Right lung (tissue), 10 donors: ENCODE results near the gene CUL4A. TPM values are rescaled to one million over a fixed set of nuclear protein-coding genes. Genes with fewer than 3 reads are reported as not detected.
A peak's percentile ranks its signal among the peaks of the same experiment; 100 is the strongest.
"Not testable (repeated sequence)": the region's sequence is repeated elsewhere in the genome, so short reads cannot be mapped to it uniquely, and the experiment has no call there.

Source experiments
- DNase-seq, 2 donors: peaks; one replicate each; pipeline ENCODE4 v3.0.0-alpha.2; 2013
- long read RNA-seq, 8 donors: transcript quantifications; one replicate each; lab custom pipeline, GENCODE V29; 2026
- polyA plus RNA-seq, 5 donors: library from polyadenylated mRNA; unstranded; fragments of 120-200 nt; gene quantifications; one replicate each; pipeline versions ENCODE4 v1.2.1 to v1.2.3, GENCODE V29; 2013; ENCODE audit warnings: inconsistent platforms in 1 of 5, low replicate concordance in 1 of 5; ENCODE audit not compliant: insufficient read length in 5 of 5, insufficient read depth in 1 of 5

Gene CUL4A
- polyA plus RNA-seq = 10 to 100 TPM; 72.9 to 92.7 (median 85.5) TPM
- long read RNA-seq, donor 1, transcript CUL4A-202 (20 exons, 2,364 nt) = major isoform, 13 of 53 reads
- long read RNA-seq, donor 1, partial matches to known transcripts = 17 of 53 reads
- long read RNA-seq, donor 1, other reads (novel, unspliced or antisense) = 22 of 53 reads
- long read RNA-seq, donor 2, transcript CUL4A-202 (20 exons, 2,364 nt) = major isoform, 8 of 8 reads
- long read RNA-seq, donor 2, partial matches to known transcripts = 0 of 8 reads
- long read RNA-seq, donor 2, other reads (novel, unspliced or antisense) = 0 of 8 reads
- long read RNA-seq, donor 3, transcript CUL4A-202 (20 exons, 2,364 nt) = major isoform, 7 of 23 reads
- long read RNA-seq, donor 3, partial matches to known transcripts = 14 of 23 reads
- long read RNA-seq, donor 3, other reads (novel, unspliced or antisense) = 0 of 23 reads
- long read RNA-seq, donor 4, partial matches to known transcripts = 0 of 4 reads
- long read RNA-seq, donor 4, other reads (novel, unspliced or antisense) = 0 of 4 reads
- long read RNA-seq, donor 5, transcript CUL4A-202 (20 exons, 2,364 nt) = major isoform, 5 of 5 reads
- long read RNA-seq, donor 5, partial matches to known transcripts = 0 of 5 reads
- long read RNA-seq, donor 5, other reads (novel, unspliced or antisense) = 0 of 5 reads
- long read RNA-seq, donor 6, transcript CUL4A-202 (20 exons, 2,364 nt) = major isoform, 13 of 15 reads
- long read RNA-seq, donor 6, partial matches to known transcripts = 0 of 15 reads
- long read RNA-seq, donor 6, other reads (novel, unspliced or antisense) = 0 of 15 reads
- long read RNA-seq, donor 7, transcript CUL4A-202 (20 exons, 2,364 nt) = major isoform, 9 of 14 reads
- long read RNA-seq, donor 7, partial matches to known transcripts = 5 of 14 reads
- long read RNA-seq, donor 7, other reads (novel, unspliced or antisense) = 0 of 14 reads
- long read RNA-seq, donor 8, partial matches to known transcripts = 0 of 3 reads
- long read RNA-seq, donor 8, other reads (novel, unspliced or antisense) = 0 of 3 reads

DNA sequence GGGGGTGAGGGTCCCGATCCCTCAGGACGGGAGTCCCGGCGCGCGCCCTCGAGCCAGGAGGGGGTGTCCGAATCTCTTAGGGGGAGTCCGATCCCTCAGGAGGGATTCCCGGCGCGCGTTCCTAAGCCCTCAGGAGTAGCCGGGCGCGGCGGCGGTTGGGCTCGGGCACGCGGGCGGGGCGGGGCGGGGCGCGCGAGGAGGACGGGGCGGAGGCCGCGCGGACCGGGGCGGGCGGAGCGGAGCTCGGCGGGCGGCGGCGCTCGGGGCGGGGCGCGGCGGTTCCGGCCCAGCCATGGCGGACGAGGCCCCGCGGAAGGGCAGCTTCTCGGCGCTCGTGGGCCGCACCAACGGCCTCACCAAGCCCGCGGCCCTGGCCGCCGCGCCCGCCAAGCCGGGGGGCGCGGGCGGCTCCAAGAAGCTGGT is at the start of gene CUL4A:
Gene CUL4A, plus strand, starts transcription at position 278 of the 423 bp plus-strand sequence. Its CDS starts 15 bp downstream, at position 293.
- DNase-seq = peak in 1 of 2 donors; percentile 65

DNA sequence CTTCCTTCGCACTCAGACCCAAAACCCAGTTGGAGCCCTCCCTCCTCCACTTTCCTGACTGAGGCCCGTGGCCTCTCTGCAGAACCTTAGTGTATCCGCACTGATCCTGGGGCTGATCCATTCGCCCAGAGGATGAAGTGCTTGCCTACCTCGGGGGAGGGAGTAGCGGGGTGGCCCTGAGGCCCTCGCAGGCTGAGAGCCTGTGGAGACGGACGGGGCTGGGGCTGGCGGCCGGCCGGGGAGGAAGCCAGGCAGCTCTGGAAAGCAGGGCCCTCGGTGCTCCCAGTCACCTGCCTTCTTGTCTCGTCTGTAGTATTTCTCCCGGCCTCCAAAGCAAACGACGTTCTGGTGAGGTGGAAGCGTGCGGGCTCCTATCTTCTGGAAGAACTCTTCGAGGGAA is 49.7 kb upstream of the CUL4A start:
- DNase-seq = no peak

DNA sequence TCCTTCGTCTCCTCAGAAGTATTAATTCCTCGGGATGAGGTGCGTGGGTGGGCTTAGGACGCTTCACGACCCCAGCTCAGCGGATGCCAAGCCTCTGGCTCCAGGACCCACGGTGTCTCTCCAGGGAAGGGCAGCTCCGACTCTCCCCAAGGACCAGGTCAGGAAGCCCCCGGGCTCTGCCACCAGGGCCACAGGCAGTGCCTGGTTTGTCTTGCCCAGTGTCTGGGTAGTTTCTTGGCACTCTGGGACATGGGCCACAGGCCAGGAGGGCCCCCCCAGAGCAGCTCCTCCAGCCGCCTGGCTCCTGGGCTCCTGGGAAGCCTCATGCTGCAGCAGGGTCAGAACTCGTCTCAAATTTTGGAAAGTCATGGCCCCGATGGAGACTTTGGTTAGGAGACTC is 48.4 kb upstream of the CUL4A start:
- no peak for DNase-seq

DNA sequence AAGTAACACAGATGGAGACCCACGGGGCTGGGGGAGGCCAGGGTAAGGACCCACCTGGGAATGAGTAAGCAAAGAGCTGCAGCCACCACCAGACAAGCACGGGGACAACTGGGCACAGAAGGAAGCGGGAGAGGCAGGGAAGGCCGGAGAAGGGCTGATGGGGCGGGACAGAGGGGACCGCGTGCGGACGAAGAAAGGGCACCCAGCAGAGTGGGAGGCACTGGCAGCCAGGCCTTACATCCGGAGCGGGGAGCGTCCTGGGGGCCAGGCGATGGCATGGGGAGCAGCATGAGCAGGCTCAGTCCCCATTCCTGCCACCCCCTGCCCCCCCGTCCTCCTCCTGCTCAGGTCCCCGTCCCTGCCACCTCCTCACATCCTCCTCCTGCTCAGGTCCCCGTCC is 48.0 kb upstream of the CUL4A start:
- DNase-seq = no peak

DNA sequence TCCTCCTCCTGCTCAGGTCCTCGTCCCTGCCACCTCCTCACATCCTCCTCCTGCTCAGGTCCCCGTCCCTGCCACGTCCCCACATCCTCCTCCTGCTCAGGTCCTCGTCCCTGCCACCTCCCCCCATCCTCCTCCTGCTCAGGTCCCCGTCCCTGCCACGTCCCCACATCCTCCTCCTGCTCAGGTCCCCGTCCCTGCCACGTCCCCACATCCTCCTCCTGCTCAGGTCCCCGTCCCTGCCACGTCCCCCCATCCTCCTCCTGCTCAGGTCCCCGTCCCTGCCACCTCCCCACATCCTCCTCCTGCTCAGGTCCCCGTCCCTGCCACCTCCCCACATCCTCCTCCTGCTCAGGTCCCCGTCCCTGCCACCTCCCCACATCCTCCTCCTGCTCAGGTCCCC is 47.4 kb upstream of the CUL4A start:
- DNase-seq = not testable (repeated sequence)

DNA sequence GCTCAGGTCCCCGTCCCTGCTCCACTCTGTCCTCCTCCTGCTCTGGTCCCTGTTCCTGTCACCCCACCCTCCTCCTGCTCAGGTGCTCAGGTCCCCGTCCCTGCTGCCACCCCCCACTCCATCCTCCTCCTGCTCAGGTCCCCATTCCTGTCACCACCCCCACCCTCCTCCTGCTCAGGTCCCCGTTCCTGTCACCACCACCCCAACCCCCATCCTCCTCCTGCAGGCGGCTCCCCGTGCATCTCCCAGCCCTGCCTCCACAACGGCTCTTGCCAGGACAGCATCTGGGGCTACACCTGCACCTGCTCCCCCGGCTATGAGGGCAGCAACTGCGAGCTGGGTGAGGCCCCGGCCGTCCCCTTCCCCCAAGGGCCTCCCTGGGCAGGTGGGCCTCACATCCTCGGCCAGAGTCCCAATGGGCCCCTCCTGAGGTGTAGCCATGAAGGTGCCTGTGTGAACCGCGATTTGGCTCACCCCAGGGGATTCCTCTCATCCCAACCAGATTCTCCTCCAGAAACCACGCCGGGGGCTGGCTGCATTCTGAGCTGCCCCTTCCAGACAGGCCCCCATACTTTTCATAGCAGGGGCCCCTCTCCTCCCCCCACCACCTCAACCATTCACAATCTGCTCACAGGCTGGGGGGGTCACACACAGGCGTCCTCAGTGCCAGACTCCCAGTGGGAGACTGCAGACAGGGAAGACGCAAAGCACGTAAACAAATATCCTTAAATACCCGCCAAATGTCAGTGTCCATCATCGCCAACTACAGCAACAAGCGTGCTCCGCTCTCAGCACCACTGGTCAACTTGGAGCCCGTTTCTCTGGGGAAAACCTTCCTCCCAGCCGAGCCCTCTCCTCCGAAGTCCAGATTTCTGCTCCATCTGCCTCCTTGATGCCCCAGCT is 46.4 kb upstream of the CUL4A start:
- DNase-seq = no peak

DNA sequence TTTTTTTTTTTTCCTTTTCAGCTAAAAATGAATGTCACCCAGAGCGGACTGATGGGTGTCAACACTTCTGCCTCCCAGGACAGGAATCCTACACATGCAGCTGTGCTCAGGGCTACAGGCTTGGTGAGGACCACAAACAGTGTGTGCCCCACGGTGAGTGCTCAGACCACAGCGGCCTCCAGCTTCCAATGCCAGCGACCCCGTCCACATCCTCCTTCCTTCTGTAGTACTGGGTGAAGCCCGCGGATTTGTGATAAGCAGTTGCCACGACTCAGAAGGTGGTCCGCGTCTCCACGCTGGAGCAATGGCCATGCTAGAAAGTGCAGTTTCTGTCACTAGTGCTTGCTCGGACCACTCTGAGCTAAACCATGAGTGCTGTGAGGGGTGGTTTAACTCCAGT is 44.9 kb upstream of the CUL4A start:
- DNase-seq = no peak

DNA sequence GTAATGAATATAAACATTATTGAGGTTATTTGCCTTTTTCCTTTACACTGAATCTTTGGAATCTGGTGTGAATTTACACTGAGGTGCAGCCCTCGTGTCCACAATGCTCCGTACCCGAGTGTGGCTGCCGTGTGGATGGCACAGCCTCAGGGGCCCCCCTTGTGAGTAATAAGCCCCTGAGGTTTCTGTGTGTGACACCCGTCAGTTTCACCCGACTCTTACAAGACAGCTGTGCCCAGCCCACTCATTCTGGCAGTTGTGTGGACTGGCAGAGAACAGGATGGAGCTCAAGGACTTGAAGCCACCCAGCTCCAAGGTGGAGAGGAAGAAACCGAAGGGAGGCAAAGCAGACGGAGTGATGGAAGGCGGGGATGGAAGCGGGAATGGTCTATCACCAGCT is 43.1 kb upstream of the CUL4A start:
- DNase-seq = no peak

DNA sequence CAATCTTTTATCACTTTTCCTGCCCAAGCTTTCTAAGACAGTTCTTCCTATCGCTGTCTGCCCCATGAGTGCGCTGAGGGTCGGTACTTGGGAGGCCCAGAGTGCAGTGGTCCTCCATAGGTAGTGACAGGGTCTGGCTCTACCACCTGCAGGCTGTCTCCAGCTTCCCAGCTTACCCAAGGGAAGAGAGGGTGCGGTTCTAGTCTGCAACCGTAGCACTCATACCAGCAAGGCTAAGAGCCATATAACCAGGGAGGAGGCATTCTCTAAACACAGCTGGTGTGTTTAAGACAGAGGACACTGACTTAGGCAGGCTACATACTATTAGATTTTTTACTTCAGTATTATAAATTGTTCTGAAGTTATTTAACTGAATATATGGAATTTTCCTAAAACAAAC is 42.7 kb upstream of the CUL4A start:
- DNase-seq = no peak

DNA sequence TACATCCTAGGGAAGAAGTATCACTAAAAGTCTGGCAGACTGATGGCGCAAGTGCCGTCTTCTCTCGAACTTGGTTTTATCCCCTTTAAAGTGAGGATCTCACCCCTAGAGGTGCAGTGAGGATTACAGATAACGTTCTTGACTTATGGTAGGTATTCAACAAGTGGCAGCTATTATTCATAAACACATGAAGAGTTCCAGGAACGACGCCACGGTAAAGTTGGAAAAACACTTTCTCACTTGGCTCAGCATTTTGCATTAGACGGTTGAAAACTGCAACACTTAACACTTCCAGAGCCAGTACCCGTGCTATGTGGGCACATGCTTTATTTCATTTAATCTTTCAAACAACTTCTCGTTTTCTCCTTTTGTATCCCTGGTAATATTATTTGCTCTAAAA is 42.3 kb upstream of the CUL4A start:
- no peak for DNase-seq

DNA sequence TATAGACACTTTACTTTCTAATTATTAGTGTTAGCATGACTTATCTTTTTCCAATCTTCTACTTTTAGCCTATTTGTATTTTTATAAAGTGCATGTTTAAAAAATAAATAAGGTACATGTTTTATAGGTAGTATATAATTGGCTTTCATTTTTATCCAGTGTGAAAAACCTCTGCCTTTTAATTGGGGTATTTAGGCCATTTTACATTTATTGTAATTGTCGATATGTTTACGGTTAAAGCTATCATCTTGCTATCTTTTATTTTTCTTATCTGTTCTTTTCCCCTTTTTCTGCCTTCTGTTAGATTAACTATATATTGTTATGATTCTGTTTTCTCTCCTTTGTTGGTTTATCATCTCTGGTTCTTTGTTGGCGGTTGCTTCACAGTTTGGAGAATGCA is 41.8 kb upstream of the CUL4A start:
- DNase-seq = no peak

DNA sequence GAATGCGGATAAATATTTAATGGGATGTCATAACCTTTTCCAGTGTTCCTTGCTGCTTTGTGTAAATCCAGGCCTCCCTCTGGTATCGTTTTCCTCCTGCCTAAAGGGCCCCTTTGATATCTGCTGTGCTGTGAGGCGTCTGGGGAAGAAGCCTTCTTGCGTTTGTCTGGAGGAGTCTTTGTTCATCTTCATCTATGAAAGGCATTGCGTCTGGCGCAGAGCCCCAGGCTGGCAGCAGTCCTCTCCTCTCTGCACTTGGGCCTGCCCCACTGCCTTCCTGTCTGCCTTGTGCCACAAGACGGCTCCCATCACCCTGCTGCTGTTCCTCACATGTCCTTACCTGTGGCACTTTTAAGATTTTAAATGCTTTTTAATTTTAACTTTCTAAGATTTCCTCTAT is 41.2 kb upstream of the CUL4A start:
- no peak for DNase-seq

DNA sequence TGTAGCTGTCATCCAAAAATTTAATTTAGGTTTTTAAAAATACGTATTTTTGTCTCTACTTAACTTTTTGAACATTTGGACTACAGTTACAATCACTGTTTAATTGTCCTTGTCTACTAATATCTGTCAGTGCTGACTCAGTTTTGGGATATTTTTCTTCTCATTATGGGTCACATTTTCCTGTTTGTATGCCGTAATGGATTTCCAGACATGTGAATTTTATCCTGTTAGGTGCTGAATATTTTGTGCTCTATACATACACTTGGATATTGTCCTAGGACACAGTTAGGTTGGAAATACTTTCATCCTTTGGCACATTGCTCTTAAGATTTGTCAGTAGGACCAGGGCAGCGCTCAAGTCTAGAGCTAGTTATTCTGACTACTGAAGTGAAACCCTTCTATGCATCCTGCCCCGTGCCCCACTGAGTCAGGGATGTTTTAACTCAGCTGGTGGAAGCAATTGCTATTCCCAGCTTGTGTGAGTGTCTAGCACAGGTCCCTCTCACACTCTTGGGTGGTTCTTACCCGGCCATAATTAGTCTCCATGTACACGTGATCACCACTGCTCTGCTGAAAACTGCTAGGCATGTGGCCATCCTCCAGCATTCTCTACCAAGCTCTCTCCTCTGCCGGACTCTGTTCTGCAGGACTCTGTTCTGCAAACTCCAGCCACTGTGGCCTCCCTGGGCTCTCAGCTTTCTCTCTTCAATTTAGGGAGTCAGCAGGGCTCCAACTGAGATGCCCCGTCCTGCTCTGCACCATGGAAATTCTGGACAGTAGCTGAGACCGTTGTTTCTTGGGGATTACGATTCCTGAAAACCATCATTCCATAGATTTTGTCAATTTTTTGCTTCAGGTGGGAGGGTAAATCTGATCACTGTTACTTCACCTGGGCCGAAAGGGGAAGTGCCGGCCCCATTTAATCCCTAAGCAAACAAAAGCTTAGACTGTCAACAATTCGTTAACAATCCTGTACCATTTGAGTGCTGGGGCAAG is 39.8 kb upstream of the CUL4A start:
- no peak for DNase-seq

DNA sequence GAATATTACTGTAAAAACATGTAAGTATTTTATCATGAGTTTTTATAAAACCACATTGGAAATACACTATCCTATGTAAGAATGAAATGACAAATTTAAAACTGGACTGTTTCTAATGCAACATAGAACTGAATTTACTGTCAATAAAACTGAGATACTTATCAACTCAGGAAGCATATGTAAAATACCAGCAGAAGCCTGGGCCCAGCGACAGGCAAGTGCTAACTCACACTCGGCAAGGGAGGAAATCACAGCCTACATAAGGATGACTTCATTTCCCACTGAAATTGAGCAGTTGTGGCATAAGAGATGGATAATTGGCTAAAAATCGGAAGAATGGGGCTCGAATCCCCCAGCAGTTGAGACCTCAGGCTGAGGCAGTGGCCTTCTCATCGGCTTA is 38.9 kb upstream of the CUL4A start:
- DNase-seq = no peak

DNA sequence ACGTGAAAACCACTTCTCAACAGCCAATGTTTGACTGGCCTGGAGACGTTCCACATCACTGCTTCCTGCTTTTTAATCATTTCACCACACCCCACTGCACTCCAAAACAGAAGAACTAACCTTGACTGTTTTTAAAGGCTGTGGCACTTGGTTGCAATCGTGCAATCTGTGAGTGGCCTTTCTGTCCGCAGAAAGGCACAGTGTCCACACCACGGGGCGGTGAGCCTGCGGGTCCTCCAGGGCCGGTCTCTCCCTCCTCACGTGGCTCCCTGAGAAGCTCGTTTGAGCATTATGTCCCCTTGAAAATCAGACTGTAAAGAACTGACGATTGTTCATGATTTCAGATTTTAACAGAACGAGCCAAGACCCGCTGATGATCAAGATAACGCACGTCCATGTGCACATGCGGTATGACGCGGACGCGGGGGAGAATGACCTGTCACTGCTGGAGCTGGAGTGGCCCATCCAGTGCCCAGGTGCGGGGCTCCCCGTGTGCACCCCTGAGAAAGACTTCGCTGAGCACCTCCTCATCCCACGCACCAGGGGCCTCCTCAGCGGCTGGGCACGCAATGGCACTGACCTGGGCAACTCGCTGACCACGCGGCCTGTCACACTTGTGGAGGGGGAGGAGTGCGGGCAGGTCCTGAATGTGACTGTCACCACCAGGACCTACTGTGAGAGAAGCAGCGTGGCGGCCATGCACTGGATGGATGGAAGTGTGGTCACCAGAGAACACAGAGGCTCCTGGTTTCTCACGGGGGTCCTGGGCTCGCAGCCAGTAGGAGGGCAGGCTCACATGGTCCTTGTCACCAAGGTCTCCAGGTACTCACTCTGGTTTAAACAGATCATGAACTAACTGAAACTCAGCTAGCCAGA is 37.9 kb upstream of the CUL4A start:
- DNase-seq = no peak

DNA sequence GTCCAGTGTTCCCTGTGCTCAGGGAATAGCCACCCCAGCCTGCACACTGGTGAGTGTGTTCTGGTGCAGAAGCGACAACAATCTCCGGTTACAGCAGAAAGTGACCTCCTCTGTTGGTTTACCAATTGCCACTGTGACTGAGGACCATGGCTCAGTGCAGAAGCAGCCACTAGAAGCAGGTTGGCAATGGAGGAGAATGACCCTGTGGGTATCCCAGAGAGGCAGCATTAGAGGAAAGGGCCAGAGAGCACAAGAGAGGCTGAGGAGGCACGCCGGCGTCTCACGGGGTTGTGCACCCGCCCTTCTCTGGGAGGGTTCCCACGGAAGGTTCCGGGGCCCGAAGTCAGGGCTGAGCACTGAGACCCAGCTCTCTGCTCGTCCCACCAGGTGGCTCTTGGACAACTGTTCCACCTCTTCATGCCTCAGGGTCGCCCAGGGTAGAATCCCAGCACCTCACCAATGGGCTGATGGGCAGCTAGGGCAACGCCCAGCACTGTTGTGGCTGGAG is 36.9 kb upstream of the CUL4A start:
- no peak for DNase-seq

DNA sequence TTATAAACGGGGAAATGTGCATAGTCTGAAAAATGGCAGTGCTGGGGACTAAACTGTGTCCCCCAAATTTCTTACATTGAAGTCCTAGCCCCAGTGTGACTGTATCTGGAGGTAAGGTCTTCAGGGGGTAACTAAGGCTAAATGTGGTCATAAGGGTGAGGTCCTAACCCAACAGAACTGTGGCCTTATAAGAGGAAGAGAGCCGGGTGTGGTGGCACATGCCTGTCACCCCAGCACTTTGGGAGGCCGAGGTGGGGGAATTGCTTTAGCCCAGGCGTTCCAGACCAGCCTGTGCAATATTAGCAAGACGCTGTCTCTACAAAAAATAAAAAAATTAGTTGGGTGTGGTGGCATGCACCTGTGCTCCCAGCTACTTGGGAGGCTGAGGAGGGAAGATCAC is 33.1 kb upstream of the CUL4A start:
- no peak for DNase-seq

DNA sequence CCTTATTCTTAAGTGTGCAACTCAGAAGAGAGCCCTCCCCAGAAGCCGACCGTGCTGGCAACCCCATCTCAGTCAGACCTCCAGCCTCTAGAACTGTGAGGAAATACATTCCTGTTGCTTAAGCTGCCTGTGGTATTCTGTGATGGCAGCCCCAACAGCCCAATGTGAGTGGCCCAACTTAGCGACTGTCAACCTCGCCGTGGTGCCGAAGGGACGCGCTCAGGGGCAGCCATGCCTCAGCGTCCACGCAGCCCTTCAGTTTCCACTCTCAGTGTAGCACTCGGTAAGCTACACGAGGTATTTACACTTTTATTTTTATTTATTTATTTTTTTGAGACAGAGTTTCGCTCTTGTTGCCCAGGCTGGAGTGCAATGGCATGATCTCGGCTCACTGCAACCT is 32.6 kb upstream of the CUL4A start:
- no peak for DNase-seq
